ENCODE results near the gene SBK2. TPM values are rescaled to one million over a fixed set of nuclear protein-coding genes. Genes with fewer than 3 reads are reported as not detected.

SBK2 gene
- total RNA-seq, 1 experiment from 2014 or later = 5.2 TPM

- TF ChIP-seq ERG (CRISPR knock-in tag; IDR thresholded peaks at IDR 0.05) (no peak), SP1 (CRISPR knock-in tag; conservative IDR thresholded peaks at IDR 0.05) (no peak), JUN (CRISPR knock-in tag; IDR thresholded peaks at IDR 0.05) (no peak), HMGXB4 (CRISPR knock-in tag; IDR thresholded peaks at IDR 0.05) (no peak), PREB (CRISPR knock-in tag; IDR thresholded peaks at IDR 0.05; ENCODE audit: borderline replicate concordance) (no peak), STAT6 (CRISPR knock-in tag; conservative IDR thresholded peaks at IDR 0.05; ENCODE audit: low read depth) (no peak), ZNF532 (CRISPR knock-in tag; IDR thresholded peaks at IDR 0.05; ENCODE audit: borderline replicate concordance) (no peak), HMGA2 (CRISPR knock-in tag; IDR thresholded peaks at IDR 0.05) (no peak), E2F5 (CRISPR knock-in tag; IDR thresholded peaks at IDR 0.05) (no peak), CDX4 (CRISPR knock-in tag; IDR thresholded peaks at IDR 0.05; ENCODE audit: borderline replicate concordance) (no peak)
- POLR2A ChIA-PET = no interaction called here
- no peak for DNase-seq (ENCODE audit: low spot score)
- no peak for ATAC-seq
- Mint-ChIP-seq H3K27me3 (ENCODE audit: low read depth) (peaks cover 9% of the 10 kb centered on the region), H3K27ac (peak overlapping the region; percentile 17), H3K4me1 (peaks cover 18% of the 10 kb centered on the region), H3K4me3 (no peak overlapping the region), H3K36me3 (no peaks in the 10 kb centered on the region), H3K9me3 (no peaks in the 10 kb centered on the region)
- CTCF ChIA-PET = interaction anchor here (1.0 to 4.5 kb wide), 3 partner anchors 12 to 25 kb away, joined by 3 to 68 read pairs (median 6); no protein-coding TSS in a partner anchor
Measured at GRCh38 chr19:55479451-55480230, 57.3 kb downstream of the SBK2 start.
